HG03196 (cell line): ENCODE measurements around the gene COLEC12.
"Not testable (repeated sequence)": the region's sequence is repeated elsewhere in the genome, so short reads cannot be mapped to it uniquely, and the experiment has no call there.

Experiments
- ATAC-seq: cut with Tn5 transposase; IDR thresholded peaks from one replicate; pipeline ENCODE4 v1.9.1; 2021; ENCODE audit not compliant: unreplicated experiment

The COLEC12 gene

DNA sequence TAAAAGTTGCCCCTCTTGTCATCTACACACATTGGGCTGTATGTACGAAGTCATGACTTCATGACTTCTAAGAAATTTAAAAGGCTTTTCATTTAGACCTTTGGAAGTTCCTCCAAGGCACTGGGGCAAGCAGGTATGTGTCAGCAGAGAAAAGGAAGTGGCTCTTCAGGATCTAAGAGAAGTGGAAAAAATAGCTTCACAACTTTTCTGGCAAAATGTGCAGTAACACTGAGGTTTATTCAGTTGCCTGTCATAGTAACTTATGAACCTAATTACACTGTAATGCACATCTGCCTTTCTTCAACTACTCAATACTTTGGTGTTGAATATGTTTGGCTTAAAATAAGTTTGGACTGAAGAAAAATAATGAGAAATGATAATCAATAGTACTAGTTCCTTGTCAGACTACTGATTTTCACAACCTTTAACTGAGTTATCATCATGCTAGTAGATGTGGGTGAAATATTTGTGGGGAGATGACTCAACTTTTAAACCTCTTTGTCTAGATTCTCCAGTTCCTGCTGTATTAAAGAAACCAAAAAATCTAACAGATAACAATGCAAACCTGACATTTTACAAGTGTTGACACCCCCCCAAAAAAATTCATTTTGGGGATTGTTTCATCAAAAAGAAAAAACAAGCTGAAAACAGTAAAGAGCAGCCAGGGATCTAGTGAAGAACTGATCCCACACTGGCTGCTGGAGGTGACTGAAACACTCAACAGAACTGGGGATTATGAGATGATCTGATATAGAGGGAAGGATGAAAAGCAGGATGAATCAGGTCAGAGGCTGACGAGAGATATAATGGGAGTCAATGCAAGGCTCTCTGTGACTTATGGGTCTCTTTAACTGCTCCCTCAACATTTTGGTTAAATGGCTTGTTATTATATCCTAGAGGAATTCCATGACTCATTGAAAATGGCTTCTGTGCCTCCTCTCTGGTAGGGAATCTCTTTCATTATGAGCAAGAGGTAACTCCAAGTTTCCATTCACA lies 84.6 kb downstream of the COLEC12 start:
- no peak for ATAC-seq

DNA sequence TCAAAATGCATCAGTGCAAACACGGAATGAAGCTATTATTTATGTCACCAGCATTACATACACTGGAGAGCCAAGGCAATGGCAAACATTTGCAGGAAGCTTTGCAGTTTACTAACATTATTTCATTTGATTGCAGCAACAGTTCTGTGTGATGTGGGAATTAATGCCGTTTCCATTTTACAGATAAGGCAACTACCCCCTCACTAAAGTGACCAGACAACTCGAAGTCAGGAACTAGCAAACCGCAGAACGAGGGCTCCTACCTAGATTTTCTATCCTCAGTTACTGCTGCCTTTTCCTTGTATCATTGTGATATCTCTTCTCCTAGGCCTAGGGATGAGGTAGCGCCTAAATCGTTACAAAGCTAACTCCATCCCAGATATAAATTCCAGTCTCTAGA lies 85.5 kb downstream of the COLEC12 start:
- ATAC-seq, result no peak

DNA sequence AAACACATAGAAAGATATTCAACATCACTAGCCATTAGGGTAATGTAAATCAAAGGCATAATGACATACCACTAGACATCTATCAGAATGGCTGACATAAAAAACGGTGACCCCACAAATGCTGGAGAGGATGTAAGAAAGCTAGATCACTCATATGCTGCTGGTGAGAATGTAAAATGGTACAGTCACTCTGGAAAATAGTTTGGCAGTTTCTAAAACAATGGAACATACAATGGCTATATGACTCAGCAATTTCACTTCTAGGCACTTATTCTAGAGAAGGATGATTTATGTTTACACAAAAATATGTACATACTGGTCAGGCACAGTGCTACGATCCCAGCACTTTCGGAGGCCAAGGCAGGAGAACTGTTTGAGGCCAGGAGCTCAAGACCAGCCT lies 87.3 kb downstream of the COLEC12 start:
- no peak for ATAC-seq

DNA sequence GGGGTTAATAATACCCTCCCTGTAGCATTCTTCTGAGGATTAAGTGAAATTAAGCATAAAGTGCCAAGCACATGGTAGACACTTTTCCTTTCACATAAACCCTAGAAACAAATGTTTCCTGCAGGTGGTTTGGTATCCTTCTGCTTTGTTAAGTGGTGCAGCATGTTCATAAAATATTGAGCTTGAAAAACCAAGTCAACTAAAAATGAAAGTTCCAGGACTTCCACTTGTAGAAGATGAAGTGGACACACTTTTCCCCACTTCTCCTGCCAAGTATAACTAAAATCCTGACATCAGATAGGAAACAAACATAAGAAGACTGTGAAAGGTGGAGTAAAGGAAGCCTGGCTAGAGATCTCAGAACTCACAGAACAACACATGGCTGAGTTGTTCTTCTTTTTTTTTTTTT lies 90.5 kb downstream of the COLEC12 start:
- no peak for ATAC-seq

DNA sequence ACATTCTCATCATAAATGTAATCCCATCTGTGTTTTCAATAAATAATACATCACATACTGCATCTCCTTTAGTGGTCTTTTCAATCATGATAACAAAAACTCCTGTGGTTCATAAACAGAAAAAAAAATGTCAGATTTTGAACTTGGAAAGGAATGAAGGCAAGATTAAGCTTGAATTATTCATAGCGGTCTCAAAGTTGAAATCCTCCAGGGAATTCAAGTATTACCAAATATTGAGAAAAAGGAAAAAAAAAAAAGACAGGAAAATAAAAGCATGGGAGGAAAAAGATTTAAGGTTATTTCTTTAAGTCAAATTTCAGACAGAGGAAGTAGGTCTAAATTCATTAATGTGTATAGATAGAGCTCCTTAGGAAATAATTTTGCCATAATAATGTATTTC lies 92.1 kb downstream of the COLEC12 start:
- no peak for ATAC-seq

DNA sequence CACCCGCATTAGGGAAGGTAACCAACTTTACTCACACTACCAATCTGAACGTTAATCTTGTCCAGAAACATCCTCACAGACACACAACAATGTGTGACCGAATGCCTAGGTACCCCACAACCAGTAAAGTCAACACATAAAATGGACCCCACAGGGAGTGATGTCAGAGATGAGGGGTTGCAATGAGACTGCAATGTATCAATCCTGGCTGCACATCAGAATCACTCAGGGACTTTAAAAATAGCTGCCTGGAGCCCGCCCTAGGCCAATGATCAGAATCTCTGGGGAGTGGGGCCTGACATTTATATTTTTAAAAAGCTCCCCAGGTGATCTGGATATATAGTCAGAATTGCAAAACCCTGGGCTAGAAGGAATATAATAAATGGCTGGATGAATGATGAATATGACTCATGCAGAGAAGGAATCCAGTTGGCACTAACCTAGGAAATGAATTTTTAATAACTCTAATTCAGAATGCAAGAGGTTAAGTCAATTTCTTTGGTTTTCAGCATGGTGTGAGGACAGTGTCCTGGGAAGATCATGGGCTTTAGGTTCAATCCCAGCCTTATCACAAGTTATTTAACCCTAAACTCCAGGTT lies 92.8 kb downstream of the COLEC12 start:
- ATAC-seq, result no peak

DNA sequence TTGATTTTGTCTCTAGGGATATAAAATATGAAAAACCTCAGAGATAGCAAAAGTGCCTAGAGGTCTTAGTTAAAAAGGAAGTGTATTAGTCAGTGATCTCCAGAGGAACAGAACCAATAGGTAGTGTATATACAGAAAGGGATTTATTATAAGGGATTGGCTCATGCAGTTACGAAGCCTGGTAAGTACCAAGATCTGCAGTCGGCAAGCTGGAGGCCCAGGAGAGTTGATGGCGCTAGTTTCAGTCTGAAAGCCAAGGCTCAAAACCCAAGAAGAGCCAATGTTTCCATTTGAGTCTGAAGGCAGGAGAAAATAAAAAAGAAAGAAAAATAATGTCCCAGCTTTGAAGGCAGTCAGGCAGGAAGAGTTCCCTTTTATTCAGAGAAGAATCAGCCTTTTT lies 93.3 kb downstream of the COLEC12 start:
- no peak for ATAC-seq

DNA sequence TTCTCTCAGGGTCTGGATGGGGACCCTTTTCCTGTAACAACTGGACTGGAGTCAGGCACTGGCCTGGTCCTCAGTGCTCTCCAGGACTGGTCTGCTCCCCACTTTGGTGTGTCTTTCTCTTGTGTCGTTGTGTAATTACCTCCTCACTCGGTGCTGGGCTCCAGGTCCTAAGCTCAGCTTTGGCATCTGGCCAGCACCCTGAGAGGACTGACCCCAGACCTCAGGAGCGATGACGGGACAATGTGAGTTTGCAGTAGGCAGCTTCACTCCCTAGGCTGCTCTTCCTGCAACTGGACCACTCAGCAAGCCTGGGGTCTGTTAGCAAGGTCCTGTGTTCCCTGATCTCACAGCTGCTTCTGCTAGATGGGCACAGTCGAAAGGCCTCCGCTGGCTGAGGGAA lies 93.8 kb downstream of the COLEC12 start:
- ATAC-seq, result no peak

DNA sequence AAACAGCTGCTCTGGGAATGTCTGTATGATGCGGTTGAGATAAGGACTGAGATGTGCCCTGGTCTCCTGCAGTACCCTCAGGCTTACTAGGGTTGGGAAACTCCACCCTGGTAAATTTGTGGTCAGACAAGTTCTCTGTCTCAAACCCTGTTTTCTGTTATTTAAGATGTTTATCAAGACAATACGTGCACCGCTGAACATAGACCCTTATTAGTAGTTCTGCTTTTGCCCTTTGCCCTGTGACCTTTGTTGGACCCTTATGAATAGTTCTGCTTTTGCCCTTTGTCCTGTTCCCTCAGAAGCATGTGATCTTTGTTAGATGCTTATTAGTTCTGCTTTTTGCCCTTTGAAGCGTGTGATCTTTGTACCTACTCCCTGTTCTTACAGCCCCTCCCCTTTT lies 95.5 kb downstream of the COLEC12 start:
- not testable (repeated sequence) for ATAC-seq

DNA sequence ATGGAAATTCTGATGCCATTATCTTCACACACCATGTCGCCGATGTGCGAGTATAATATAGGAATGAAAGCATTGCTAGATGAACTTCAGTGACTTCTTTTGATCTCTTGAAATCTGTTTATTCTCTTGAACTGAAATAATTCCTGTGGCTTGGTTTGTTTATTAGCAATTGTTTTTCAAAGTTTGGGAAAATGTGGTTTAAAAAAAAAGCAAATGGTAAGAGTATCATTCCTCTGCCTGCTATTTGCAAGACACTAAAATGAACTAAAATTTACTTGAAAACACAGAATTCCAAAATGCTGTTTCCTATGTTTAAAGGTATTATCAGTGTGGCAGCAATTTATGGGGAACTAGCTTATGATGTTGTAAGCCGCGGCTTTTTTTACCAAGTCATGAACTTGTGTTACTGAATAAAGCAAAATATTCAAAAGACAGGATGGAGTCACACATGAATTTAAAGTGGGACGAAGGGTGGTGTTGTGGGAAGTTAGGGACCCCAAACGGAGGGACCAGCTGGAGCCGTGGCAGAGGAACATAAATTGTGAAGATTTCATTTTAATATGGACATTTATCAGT lies 96.4 kb downstream of the COLEC12 start:
- no peak for ATAC-seq

DNA sequence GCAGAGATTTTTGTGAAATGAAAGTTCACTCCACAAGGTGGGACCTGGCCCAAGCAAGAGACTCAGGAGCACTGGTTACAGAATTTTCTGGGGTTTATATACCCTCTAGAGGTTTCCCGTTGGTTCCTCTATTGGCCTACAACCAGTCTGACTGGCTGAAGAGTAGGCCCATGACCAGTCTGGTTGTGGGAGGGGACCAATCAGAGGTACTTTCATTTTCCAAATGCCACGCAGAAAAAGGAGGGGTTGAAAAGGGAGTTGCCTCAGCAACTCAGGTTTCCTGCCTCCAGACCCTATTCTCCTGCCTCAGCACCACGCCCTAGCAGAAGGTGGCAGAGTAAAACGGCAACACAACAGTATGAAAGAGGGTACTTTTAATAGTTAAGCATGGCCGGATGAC lies 98.4 kb downstream of the COLEC12 start:
- ATAC-seq, result no peak

DNA sequence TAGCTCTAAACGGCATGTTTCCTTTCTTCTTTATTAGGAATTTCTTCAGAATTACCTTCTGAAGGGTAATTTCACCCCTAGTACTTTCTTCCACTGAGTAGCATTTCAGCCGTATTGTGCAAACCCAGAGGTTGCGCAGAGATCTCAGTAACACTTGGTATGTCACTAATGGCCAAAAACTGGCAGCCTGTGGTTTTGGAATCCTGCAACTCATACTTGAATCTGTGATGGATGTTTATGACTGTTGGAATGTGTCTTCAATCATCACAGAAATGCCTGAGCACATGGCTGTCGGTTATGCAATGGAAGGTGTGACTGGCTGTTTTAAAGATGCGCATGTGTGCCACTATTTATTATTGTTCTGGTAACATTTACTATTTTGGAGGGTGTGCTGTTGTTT lies 100.0 kb downstream of the COLEC12 start:
- no peak for ATAC-seq

DNA sequence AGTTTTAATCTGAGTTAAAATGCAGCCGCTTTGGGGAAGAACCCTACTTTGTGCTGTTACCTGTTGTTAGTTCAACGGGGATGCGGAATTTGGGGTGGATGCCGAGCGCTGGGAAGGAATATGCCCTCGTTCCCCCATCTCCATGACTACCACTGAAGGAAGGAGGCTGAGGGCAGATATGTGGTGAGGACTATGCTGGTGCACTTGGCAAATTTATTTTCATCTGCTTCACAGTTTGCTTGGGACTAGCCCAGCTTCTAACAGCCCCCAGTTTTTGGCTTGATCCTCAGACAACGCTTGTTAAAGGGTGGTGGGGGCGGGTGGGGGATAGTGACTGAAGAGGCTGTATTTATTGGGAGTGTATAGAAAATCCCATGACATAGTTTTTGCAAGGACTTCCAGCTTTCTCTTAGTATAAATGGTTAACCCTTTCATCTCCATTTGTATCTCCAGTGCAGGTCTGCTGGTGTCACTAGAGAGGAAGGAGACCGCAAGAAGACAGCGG lies 100.8 kb downstream of the COLEC12 start:
- ATAC-seq, result no peak

DNA sequence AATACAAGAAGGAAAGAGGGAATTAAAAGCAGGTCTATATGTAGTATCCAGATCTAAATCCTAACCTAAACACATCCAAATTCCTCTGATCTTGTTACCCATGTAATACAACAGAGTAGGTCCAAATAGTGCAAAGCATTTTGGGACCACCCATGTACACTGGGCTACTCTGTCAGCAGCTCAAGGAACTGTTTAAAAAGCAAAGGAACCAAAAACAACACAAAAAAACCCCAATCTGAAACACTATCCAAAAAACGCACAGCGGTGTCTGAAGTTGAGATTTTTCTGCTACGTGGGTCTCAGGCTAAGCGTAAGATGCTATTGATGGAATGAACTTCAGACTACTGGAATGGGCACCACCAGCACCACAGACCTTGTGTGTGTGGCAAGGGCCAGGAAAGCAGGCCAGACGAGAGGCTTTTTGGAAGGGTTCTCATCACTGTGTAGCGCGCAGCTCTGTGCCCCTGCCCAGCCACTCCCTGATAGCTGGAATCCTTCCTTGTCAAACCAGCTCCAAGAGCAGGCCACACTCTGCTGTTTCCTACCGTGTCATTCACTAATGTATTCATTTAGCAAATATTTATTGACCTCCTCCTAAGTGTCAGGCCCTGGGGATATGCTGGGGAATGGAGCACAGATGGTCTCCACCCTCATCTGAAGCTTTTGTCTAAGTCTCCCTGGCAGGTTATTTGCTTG lies 101.4 kb downstream of the COLEC12 start:
- no peak for ATAC-seq

DNA sequence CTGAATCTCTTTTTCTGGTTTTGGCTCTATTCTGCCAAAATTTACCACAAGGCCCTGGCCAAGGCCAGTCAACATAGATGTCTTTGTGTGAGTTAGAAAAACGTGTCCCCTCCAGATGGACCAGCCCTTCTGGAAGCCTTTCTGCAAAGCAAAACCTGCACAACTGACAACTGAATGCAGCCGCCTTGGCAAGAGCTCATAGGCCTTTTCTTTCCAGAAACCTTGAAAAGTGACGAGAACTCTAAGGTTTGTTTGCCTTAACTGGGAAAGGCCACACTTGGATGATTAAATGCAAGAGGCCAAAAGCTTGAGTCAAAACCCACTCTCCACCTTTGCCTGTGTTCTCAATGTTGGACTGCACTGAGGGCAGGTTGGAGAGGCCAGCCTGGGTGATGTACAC lies 103.9 kb downstream of the COLEC12 start:
- ATAC-seq, result no peak

DNA sequence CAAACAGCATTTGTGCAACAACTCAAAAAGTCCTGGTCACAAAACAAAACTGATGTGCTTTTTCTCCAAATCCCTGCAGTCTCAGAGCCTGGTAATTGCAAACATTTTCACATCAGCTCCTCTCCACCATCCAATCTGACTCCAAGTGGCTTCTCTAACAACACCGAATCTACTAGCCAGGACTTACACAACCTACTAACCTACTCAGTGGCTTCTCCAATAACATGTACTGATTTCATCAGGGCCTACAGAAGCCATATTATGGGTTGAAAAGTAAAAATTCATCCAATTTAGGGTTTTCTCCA lies 104.3 kb downstream of the COLEC12 start:
- ATAC-seq, result no peak

DNA sequence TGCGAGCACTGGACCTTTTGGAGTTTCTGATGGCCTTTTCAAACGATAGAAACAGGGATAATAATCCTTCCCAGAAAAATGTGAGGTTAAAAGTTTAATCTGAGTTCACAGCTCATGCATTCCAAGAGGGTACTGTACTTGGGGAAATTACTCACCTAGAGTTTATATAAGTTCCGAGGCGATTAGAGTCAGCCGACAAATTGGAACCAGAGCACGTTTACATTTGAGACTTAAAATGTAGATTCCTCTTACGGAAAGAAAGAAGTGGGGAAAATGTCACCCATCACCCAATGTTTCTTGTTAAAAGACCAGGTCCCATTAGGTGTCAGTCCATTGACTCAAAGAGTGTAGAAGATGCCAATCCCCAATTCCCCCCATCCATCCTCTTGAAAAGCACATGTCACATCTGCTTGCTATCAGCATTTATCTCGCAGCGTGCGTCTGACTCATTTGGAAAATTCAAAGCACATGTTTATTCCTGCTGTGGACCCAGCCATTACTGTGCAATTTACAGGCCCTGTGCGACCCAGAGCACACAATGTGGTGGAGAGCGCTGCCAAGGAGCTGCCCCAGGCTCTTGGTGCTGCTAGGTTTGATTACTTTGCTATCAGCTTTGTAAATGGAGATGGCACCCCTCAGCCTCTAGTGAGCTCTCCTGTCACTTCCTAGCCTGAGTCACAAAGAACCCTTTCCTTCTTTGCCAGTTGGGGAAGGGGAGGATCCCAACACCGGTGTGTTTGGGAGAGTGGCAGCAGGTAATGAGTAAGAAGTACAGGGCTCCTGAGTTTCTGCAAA lies 104.8 kb downstream of the COLEC12 start:
- no peak for ATAC-seq

DNA sequence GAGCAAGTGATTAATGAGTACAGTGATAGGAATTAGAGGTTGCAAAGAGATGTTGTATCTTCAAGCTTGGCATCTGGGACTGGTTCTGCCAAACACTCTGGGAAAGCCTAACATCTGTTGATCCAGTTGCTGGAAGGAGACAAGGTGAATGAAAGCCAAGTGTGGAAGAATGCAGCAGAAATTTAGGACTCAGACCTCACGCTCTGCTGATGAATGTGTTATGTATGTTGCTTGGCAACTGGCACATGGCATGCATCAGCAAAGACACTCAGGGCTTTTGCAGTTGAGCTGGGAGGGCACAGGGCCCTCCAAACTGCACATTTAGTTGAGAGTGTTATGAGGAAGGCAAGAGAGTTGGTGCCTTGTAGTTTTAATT lies 105.5 kb downstream of the COLEC12 start:
- no peak for ATAC-seq

DNA sequence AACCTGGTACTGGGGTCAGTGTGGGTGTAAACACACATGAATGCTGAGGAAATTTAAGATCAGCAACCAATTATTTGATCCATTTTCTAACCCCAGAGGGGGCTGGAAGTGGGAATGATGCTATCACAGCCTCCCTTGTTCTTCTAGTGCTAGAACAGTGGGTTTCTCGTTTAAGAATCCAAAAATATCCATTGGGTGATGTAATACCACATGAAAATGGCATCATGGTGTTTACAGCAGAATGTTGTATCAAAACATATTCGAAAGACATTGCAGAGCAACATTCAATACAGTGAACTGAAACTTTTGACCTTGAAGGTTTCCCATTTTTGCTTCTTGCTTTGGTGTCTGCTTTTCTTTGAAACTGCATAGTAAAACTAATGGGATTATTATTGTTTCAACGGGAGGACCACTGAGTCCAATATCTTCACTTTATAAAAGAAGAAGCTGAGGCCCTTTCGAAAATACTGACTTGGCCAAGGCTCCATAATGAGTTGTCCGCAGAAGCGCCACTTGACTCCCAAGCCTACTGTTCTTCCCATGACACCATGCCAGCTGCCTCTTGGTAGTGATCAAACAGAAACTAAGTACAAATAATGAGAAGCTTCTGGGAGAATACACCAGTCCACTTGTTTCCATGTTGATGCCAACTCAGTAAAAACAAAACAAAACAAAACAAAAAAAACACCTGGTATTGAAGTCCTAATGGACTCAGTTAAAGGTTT lies 106.1 kb downstream of the COLEC12 start:
- ATAC-seq, result no peak

DNA sequence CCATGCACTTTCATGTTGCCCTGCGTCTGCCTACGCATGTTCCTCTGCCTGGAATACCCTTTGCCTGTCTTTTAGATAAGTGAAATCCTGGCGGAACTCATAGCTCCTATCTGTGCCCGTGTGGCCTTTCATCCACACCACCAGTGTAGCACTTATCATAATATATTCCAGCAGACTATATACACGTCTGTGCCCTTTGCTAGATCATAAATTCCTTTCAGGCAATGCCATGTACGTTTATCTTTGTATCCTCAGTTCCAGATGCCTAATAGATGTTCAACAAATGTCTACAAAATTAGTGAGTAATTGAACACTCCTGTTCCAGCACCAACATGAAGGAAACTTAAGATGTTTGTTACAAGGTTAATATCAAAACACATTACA lies 106.9 kb downstream of the COLEC12 start:
- ATAC-seq, result no peak
